Type B pancreatic cell (in vitro differentiated cells): ENCODE results near the gene PRSS48. TPM values are rescaled to one million over a fixed set of nuclear protein-coding genes. Genes with fewer than 3 reads are reported as not detected.

Source experiments
- DNase-seq: peaks from one replicate; pipeline ENCODE4 v3.0.0; 2021; ENCODE audit warnings: mixed read lengths; ENCODE audit not compliant: unreplicated experiment; ENCODE audit errors: extremely low spot score
- H3K27ac Mint-ChIP-seq: 2 replicates; pipeline ENCODE4 v1.8.0; 2021; ENCODE audit warnings: mild to moderate bottlenecking, mixed read lengths
- H3K27me3 Mint-ChIP-seq: 2 replicates; pipeline ENCODE4 v1.8.0; 2021; ENCODE audit warnings: mixed read lengths
- H3K36me3 Mint-ChIP-seq: 2 replicates; pipeline ENCODE4 v1.8.0; 2021; ENCODE audit warnings: mixed read lengths
- H3K4me1 Mint-ChIP-seq: one replicate; pipeline ENCODE4 v1.8.0; 2021; ENCODE audit warnings: mixed read lengths; ENCODE audit not compliant: unreplicated experiment
- H3K4me3 Mint-ChIP-seq: 2 replicates; pipeline ENCODE4 v1.8.0; 2021; ENCODE audit warnings: mild to moderate bottlenecking, mixed read lengths
- H3K9me3 Mint-ChIP-seq: 2 replicates; pipeline ENCODE4 v1.8.0; 2021; ENCODE audit warnings: mixed read lengths
- CTCF ChIP-seq: fragments of 200-600 bp; sonication (generic); conservative IDR thresholded peaks from 2 replicates; pipeline ENCODE4 v1.5.0; 2021; ENCODE audit warnings: antibody characterized with exemption, mild to moderate bottlenecking
- total RNA-seq: library from RNA; stranded (reverse); gene quantifications from 2 replicates; pipeline ENCODE4 v1.2.1, GENCODE V29; 2021; ENCODE audit warnings: low replicate concordance

The PRSS48 gene
- total RNA-seq, 1 donor from 2014 or later = not detected

GRCh38 chr4:151304226-151304625 lies 27.3 kb downstream of the PRSS48 start:
- TF ChIP-seq CTCF = no peak
- H3K4me3 Mint-ChIP-seq = no peak overlapping the region
- peaks cover 13% of the 10 kb centered on the region for H3K9me3 Mint-ChIP-seq
- H3K27ac Mint-ChIP-seq = no peak overlapping the region
- H3K27me3 Mint-ChIP-seq = no peaks in the 10 kb centered on the region
- H3K4me1 Mint-ChIP-seq = peaks cover 8% of the 10 kb centered on the region
- peaks cover 23% of the 10 kb centered on the region for H3K36me3 Mint-ChIP-seq
- DNase-seq = no peak

DNA sequence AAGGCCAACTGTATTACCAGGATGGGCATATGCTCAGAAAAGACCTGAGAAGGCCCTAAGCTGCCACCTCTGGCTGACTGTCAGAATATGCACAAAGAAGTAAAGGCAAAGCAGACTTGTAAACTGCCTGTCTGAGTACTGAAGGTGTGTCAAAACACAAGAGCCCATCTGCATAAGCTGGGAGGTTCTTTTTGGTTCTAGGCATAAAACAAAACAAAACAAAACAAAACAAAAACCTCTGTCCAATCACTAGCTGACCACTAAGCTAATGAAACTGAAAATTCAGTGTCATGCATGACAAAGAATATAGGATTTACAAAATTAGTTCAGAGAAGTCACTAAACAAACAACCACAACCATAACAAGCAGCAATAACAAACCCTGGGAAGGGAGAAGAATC lies 27.8 kb downstream of the PRSS48 start:
- Mint-ChIP-seq H3K9me3 (peaks cover 13% of the 10 kb centered on the region), H3K36me3 (peaks cover 23% of the 10 kb centered on the region), H3K4me3 (no peak overlapping the region), H3K4me1 (peaks cover 8% of the 10 kb centered on the region), H3K27ac (no peak overlapping the region), H3K27me3 (no peaks in the 10 kb centered on the region)
- no peak for TF ChIP-seq CTCF
- DNase-seq = no peak

DNA sequence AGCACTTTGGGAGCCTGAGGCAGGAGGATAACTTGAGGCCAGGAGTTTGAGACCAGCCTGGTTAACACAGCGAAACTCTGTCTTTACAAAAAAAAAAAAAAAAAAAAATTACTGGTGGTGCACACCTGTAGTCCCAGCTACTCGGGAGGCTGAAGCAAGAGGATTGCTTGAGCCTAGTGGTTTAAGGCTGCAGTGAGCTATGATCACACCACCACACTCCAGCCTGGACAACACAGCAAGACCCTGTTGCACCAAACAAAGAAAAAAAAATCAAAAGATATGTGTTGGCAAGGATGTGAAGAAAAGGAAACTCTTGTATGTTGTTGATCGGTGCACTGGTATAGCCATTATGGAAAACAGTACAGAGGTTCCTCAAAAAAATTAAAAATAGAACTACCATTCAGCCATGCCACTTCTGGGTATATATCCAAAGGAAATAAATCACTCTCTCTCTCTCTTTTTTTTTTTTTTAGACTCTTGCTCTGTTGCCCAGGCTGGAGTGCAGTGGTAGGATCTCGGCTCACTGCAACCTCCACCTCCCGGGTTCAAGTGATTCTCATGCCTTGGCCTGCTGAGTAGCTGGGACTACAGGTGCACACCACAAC lies 33.3 kb downstream of the PRSS48 start:
- no peak for TF ChIP-seq CTCF
- peaks cover 17% of the 10 kb centered on the region for H3K4me1 Mint-ChIP-seq
- H3K27me3 Mint-ChIP-seq = no peaks in the 10 kb centered on the region
- H3K9me3 Mint-ChIP-seq = no peaks in the 10 kb centered on the region
- no peak overlapping the region for H3K27ac Mint-ChIP-seq
- no peak overlapping the region for H3K4me3 Mint-ChIP-seq
- DNase-seq = no peak
- H3K36me3 Mint-ChIP-seq = peaks cover 4% of the 10 kb centered on the region

DNA sequence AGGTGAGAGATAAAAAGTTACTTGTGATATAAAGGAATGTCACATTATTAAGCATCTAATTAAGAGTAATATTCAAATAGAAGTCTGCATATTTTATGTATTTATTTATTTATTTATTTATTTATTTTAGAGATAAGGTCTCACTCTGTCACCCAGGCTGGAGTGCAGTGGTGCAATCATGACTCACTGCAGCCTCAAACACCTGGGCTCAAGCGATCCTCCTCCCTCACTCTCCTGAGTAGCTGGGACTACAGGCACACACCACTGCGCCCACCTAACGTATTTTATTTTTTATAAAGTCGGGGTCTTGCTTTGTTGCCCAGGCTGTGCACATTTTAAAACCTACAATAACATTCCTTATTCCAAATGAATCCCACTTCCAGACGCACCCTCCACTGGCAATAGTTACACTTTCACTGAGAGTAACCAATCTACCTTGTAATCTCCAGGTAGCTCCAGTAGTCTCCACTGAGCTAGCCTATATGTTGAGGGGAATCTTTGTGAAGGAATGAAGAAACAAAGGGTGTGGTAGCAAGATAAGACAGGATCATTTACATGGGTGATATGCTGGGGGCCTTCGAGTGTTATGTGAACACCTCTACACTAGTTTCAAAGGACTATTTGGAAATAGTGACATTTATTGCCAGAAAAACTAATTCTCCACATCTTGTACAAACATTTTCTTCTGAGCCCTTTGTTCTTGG lies 36.5 kb downstream of the PRSS48 start:
- Mint-ChIP-seq H3K27ac (no peak overlapping the region), H3K9me3 (no peaks in the 10 kb centered on the region), H3K36me3 (peaks cover 12% of the 10 kb centered on the region), H3K27me3 (no peaks in the 10 kb centered on the region), H3K4me1 (peaks cover 19% of the 10 kb centered on the region), H3K4me3 (no peak overlapping the region)
- DNase-seq = no peak
- TF ChIP-seq CTCF = no peak

- H3K4me1 Mint-ChIP-seq = peaks cover 19% of the 10 kb centered on the region
- no peak overlapping the region for H3K27ac Mint-ChIP-seq
- TF ChIP-seq CTCF = no peak
- peaks cover 9% of the 10 kb centered on the region for H3K36me3 Mint-ChIP-seq
- no peaks in the 10 kb centered on the region for H3K27me3 Mint-ChIP-seq
- DNase-seq = no peak
- no peaks in the 10 kb centered on the region for H3K9me3 Mint-ChIP-seq
- no peak overlapping the region for H3K4me3 Mint-ChIP-seq
Measured at GRCh38 chr4:151314010-151314355, 37.0 kb downstream of the PRSS48 start.
